Ishikawa (cell line): Measurements from ENCODE around the gene NR2F2.

Source experiments
- EP300 ChIP-seq: IDR thresholded peaks from 2 replicates; pipeline ENCODE4 v1.6.1; 2012; ENCODE audit warnings: borderline replicate concordance
- MAX ChIP-seq: IDR thresholded peaks from 2 replicates; pipeline ENCODE4 v1.6.1; 2012
- REST ChIP-seq: IDR thresholded peaks from 2 replicates; pipeline ENCODE4 v1.6.1; 2012; ENCODE audit warnings: low read depth, mild to moderate bottlenecking

- TF ChIP-seq EP300 (no peak), MAX (no peak), REST (no peak)
Observed at GRCh38 chr15:96336108-96336595, 5.7 kb downstream of the NR2F2 start.
